IMR-90 (cell line): ENCODE measurements around the gene ZBTB11. TPM values are rescaled to one million over a fixed set of nuclear protein-coding genes. Genes with fewer than 3 reads are reported as not detected.

ENCODE experiments used
- ATAC-seq: fragments of 200-7000 bp; cut with Tn5 transposase; 2 replicates; pipeline ENCODE4 v1.9.1; 2020; ENCODE audit warnings: low read depth, mild to moderate bottlenecking, moderate library complexity
- BruUV-seq: library from RNA; stranded (reverse); fragments of 400-500 nt; replicated peaks from 2 replicates; lab custom pipeline; 2021; lab: Mats Ljungman, UMichigan
- CTCF ChIA-PET: fragments of 300-600 bp; formaldehyde crosslinking; extraction: SDS; loops from one replicate; lab custom pipeline; 2021; ENCODE audit warnings: antibody characterized with exemption; lab: Yijun Ruan, JAX
- POLR2A ChIA-PET: fragments of 300-600 bp; sonication (Branson Sonifier 250); formaldehyde crosslinking; loops from one replicate; lab custom pipeline; 2022; ENCODE audit warnings: antibody characterized with exemption; ENCODE audit not compliant: unreplicated experiment; lab: Charles Lee
- DNase-seq: peaks from one replicate; pipeline ENCODE4 v3.0.0; 2013
- H2AFZ ChIP-seq: replicated peaks from 2 replicates; pipeline ENCODE3; 2013; ENCODE audit warnings: low read length, mild to moderate bottlenecking; ENCODE audit not compliant: poor library complexity
- H2AK5ac ChIP-seq: 2 replicates; pipeline ENCODE4 v1.6.1; 2013; ENCODE audit warnings: low read depth, low read length, inconsistent platforms
- H2AK9ac ChIP-seq: replicated peaks from 2 replicates; pipeline ENCODE3; 2013; ENCODE audit warnings: mild to moderate bottlenecking, low read depth, low read length, moderate library complexity; ENCODE audit not compliant: poor library complexity
- H2BK120ac ChIP-seq: 2 replicates; pipeline ENCODE4 v1.6.1; 2013; ENCODE audit warnings: low read depth, low read length, inconsistent platforms
- H2BK15ac ChIP-seq: 3 replicates; pipeline ENCODE4 v1.6.1; 2013; ENCODE audit warnings: low read depth, low read length, inconsistent platforms
- H2BK20ac ChIP-seq: 2 replicates; pipeline ENCODE4 v1.6.1; 2013; ENCODE audit warnings: low read depth, mild to moderate bottlenecking, inconsistent platforms, low read length, moderate library complexity
- H2BK5ac ChIP-seq: 2 replicates; pipeline ENCODE4 v1.6.1; 2013; ENCODE audit warnings: mild to moderate bottlenecking, low read depth, low read length, inconsistent platforms; ENCODE audit not compliant: poor library complexity, severe bottlenecking
- H3K14ac ChIP-seq: replicated peaks from 2 replicates; pipeline ENCODE4 v1.6.1; 2013; ENCODE audit warnings: low read depth, low read length, inconsistent platforms
- H3K18ac ChIP-seq: 2 replicates; pipeline ENCODE4 v1.6.1; 2013; ENCODE audit warnings: low read depth, low read length, control low read depth
- H3K23ac ChIP-seq: 2 replicates; pipeline ENCODE4 v1.6.1; 2013; ENCODE audit warnings: low read depth, low read length, inconsistent platforms
- H3K27ac ChIP-seq: 2 replicates; pipeline ENCODE4 v1.5.1; 2013; ENCODE audit warnings: mild to moderate bottlenecking, control low read depth, low read length; ENCODE audit not compliant: insufficient read depth
- H3K27me3 ChIP-seq: 2 replicates; pipeline ENCODE4 v1.6.1; 2013; ENCODE audit warnings: low read length; ENCODE audit not compliant: control insufficient read depth, insufficient read depth
- H3K36me3 ChIP-seq: 2 replicates; pipeline ENCODE4 v1.6.1; 2013; ENCODE audit warnings: low read length, mixed read lengths; ENCODE audit not compliant: control insufficient read depth, insufficient read depth
- H3K4ac ChIP-seq: 2 replicates; pipeline ENCODE4 v1.6.1; 2013; ENCODE audit warnings: low read depth, low read length, inconsistent platforms
- H3K4me1 ChIP-seq: 2 replicates; pipeline ENCODE4 v1.6.1; 2013; ENCODE audit warnings: low read length, mixed read lengths; ENCODE audit not compliant: control insufficient read depth, insufficient read depth
- H3K4me2 ChIP-seq: 2 replicates; pipeline ENCODE4 v1.6.1; 2013; ENCODE audit warnings: low read depth, mild to moderate bottlenecking, control low read depth, low read length, moderate library complexity
- H3K4me3 ChIP-seq: 2 replicates; pipeline ENCODE4 v1.5.1; 2013; ENCODE audit warnings: low read depth, mild to moderate bottlenecking, control low read depth, low read length, moderate library complexity; ENCODE audit not compliant: insufficient read depth
- H3K56ac ChIP-seq: 2 replicates; pipeline ENCODE4 v1.6.1; 2013; ENCODE audit warnings: low read length, inconsistent platforms; ENCODE audit not compliant: insufficient read depth; ENCODE audit errors: extremely low read depth
- H3K79me1 ChIP-seq, 2 experiments: 2 replicates each; pipeline ENCODE4 v1.6.1; 2013; ENCODE audit warnings: low read length in 2 of 2, inconsistent platforms in 1 of 2, low read depth in 1 of 2
- H3K9ac ChIP-seq: 2 replicates; pipeline ENCODE4 v1.6.1; 2013; ENCODE audit warnings: low read depth, low read length, control low read depth
- H3K9me1 ChIP-seq: 2 replicates; pipeline ENCODE4 v1.6.1; 2013; ENCODE audit warnings: low read length, inconsistent platforms; ENCODE audit not compliant: insufficient read depth
- H3K9me3 ChIP-seq: 2 replicates; pipeline ENCODE4 v1.6.1; 2013; ENCODE audit warnings: low read length; ENCODE audit not compliant: control insufficient read depth, insufficient read depth
- H4K20me1 ChIP-seq: 2 replicates; pipeline ENCODE4 v1.6.1; 2013; ENCODE audit warnings: low read length, inconsistent platforms; ENCODE audit not compliant: insufficient read depth
- H4K5ac ChIP-seq: 2 replicates; pipeline ENCODE4 v1.6.1; 2013; ENCODE audit warnings: mild to moderate bottlenecking, low read depth, low read length, control low read depth
- H4K8ac ChIP-seq, 2 experiments: 2 replicates each; pipeline ENCODE4 v1.6.1; 2013; ENCODE audit warnings: low read depth in 2 of 2, low read length in 2 of 2, control low read depth in 1 of 2, inconsistent platforms in 1 of 2
- H4K91ac ChIP-seq: 2 replicates; pipeline ENCODE4 v1.6.1; 2013; ENCODE audit warnings: low read depth, low read length, inconsistent platforms; ENCODE audit not compliant: insufficient read depth
- BHLHE40 ChIP-seq: fragments of 150-350 bp; IDR thresholded peaks from 2 replicates; pipeline ENCODE4 v1.6.1; 2016; ENCODE audit warnings: mild to moderate bottlenecking, low read depth, low read length
- CEBPB ChIP-seq: IDR thresholded peaks from 2 replicates; pipeline ENCODE4 v1.6.1; 2012; ENCODE audit warnings: low read depth, low read length, improper control_type of control experiment
- CHD1 ChIP-seq: IDR thresholded peaks from 2 replicates; pipeline ENCODE4 v1.6.1; 2012; ENCODE audit warnings: low read depth, low read length, improper control_type of control experiment
- FOS ChIP-seq: fragments of 150-350 bp; IDR thresholded peaks from 2 replicates; pipeline ENCODE4 v1.6.1; 2016; ENCODE audit warnings: low read depth, low read length
- MAFK ChIP-seq: IDR thresholded peaks from 2 replicates; pipeline ENCODE4 v1.6.1; 2012; ENCODE audit warnings: low read depth, low read length, improper control_type of control experiment
- MAZ ChIP-seq: IDR thresholded peaks from 2 replicates; pipeline ENCODE4 v1.6.1; 2012; ENCODE audit warnings: low read depth, mild to moderate bottlenecking, low read length, improper control_type of control experiment, moderate library complexity, borderline replicate concordance
- MXI1 ChIP-seq: IDR thresholded peaks from 2 replicates; pipeline ENCODE4 v1.6.1; 2012; ENCODE audit warnings: low read depth, mild to moderate bottlenecking, low read length, moderate library complexity, borderline replicate concordance
- NFE2L2 ChIP-seq: fragments of 150-350 bp; IDR thresholded peaks from 2 replicates; pipeline ENCODE4 v1.6.1; 2016; ENCODE audit warnings: low read depth, mild to moderate bottlenecking, low read length
- POLR2A ChIP-seq: IDR thresholded peaks from 2 replicates; pipeline ENCODE4 v1.6.1; 2012; ENCODE audit warnings: mild to moderate bottlenecking, low read depth, low read length
- RAD21 ChIP-seq: IDR thresholded peaks from 2 replicates; pipeline ENCODE4 v1.6.1; 2012; ENCODE audit warnings: low read length, improper control_type of control experiment
- RCOR1 ChIP-seq: IDR thresholded peaks from 2 replicates; pipeline ENCODE4 v1.6.1; 2012; ENCODE audit warnings: mild to moderate bottlenecking, low read length, improper control_type of control experiment; ENCODE audit not compliant: insufficient replicate concordance
- RFX5 ChIP-seq: IDR thresholded peaks from 2 replicates; pipeline ENCODE4 v1.8.0; 2012; ENCODE audit warnings: low read depth, mild to moderate bottlenecking, low read length, moderate library complexity
- SMC3 ChIP-seq: fragments of 150-350 bp; IDR thresholded peaks from 2 replicates; pipeline ENCODE4 v1.6.1; 2016; ENCODE audit warnings: low read depth, mild to moderate bottlenecking, antibody characterized with exemption, low read length, moderate library complexity
- WGBS, 2 experiments: methylation state at CpG; one replicate each; pipeline versions ENCODE4 v1.1.5 to v1.1.7; 2013; ENCODE audit warnings: missing lambda C conversion rate in 2 of 2; ENCODE audit not compliant: insufficient read length in 1 of 2; ENCODE audit errors: extremely low coverage in 2 of 2; 5-methylcytosine and 5-hydroxymethylcytosine counted together
- dilution Hi-C: fragments of 300-500 bp; cut with HindIII; formaldehyde crosslinking; loops from one replicate; pipeline ENCODE4 v1.14.3; 2018; ENCODE audit warnings: low sequenced_read_pairs; ENCODE audit not compliant: unreplicated experiment
- in situ Hi-C: fragments of 300-500 bp; cut with MboI; formaldehyde crosslinking; loops from 3 replicates; pipeline ENCODE4 v1.14.3; 2019; ENCODE audit warnings: low sequenced_read_pairs, inconsistent platforms, mixed read lengths
- intact Hi-C: fragments of 100-400 bp; cut with micrococcal nuclease; formaldehyde crosslinking; loops from 2 replicates; pipeline ENCODE4 v1.10.0; 2022
- polyA plus RNA-seq, 3 experiments: library from polyadenylated mRNA; depleted of rRNA; stranded (reverse); fragments of >200 nt; gene quantifications; 2 replicates each; pipeline ENCODE4 v1.2.3, GENCODE V29; 2012; ENCODE audit warnings: low replicate concordance in 1 of 3
- total RNA-seq: library from RNA; depleted of rRNA; stranded (reverse); fragments of >200 nt; gene quantifications from 2 replicates; pipeline ENCODE4 v1.2.3, GENCODE V29; 2012
- TF ChIP-seq, protein P1 (sequence below): conservative IDR thresholded peaks from 2 replicates; pipeline ENCODE4 v1.5.1; 2012; ENCODE audit warnings: mild to moderate bottlenecking, low read depth, low read length, improper control_type of control experiment
- TF ChIP-seq, protein P2 (sequence below): fragments of 150-350 bp; IDR thresholded peaks from 2 replicates; pipeline ENCODE4 v1.6.1; 2017; ENCODE audit warnings: mild to moderate bottlenecking, antibody characterized with exemption, low read length, low read depth
- TF ChIP-seq, protein P3 (sequence below): fragments of 150-350 bp; IDR thresholded peaks from 2 replicates; pipeline ENCODE4 v1.6.1; 2016; ENCODE audit warnings: low read depth, mild to moderate bottlenecking, low read length, moderate library complexity, borderline replicate concordance

ZBTB11 gene
- total and polyA plus RNA-seq, 2 of the 4 experiments (the other 2 are of a cell fraction), result 6.0 to 17.2 TPM

DNA sequence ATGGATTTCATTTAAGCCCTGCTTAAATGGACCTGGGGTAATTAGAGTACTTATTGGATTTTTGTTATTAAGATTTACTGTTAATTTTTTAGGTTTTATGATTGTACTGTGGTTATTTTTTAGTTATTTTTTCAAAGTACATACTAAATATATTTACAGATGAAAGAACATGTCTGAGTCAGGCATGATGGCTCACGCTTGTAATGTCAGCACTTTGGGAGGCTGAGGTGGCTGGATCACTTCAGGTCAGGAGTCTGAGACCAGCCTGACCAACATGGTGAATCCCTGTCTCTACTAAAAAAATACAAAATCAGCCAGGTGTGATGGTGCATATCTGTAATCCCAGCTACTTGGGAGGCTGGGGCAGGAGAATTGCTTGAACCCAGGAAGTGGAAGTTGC lies 25.8 kb upstream of the ZBTB11 start:
- H3K4me3 ChIP-seq, result no peak overlapping the region
- TF ChIP-seq CHD1, result no peak
- TF ChIP-seq, protein P1, sequence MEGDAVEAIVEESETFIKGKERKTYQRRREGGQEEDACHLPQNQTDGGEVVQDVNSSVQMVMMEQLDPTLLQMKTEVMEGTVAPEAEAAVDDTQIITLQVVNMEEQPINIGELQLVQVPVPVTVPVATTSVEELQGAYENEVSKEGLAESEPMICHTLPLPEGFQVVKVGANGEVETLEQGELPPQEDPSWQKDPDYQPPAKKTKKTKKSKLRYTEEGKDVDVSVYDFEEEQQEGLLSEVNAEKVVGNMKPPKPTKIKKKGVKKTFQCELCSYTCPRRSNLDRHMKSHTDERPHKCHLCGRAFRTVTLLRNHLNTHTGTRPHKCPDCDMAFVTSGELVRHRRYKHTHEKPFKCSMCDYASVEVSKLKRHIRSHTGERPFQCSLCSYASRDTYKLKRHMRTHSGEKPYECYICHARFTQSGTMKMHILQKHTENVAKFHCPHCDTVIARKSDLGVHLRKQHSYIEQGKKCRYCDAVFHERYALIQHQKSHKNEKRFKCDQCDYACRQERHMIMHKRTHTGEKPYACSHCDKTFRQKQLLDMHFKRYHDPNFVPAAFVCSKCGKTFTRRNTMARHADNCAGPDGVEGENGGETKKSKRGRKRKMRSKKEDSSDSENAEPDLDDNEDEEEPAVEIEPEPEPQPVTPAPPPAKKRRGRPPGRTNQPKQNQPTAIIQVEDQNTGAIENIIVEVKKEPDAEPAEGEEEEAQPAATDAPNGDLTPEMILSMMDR, result no peak
- TF ChIP-seq CEBPB, result no peak
- TF ChIP-seq, protein P2, sequence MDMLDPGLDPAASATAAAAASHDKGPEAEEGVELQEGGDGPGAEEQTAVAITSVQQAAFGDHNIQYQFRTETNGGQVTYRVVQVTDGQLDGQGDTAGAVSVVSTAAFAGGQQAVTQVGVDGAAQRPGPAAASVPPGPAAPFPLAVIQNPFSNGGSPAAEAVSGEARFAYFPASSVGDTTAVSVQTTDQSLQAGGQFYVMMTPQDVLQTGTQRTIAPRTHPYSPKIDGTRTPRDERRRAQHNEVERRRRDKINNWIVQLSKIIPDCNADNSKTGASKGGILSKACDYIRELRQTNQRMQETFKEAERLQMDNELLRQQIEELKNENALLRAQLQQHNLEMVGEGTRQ, result no peak
- TF ChIP-seq NFE2L2, result no peak
- no peak for TF ChIP-seq RCOR1
- TF ChIP-seq RAD21, result no peak
- TF ChIP-seq BHLHE40, result no peak
- TF ChIP-seq FOS, result no peak
- TF ChIP-seq SMC3, result no peak
- no peak for TF ChIP-seq MAZ
- TF ChIP-seq, protein P3, sequence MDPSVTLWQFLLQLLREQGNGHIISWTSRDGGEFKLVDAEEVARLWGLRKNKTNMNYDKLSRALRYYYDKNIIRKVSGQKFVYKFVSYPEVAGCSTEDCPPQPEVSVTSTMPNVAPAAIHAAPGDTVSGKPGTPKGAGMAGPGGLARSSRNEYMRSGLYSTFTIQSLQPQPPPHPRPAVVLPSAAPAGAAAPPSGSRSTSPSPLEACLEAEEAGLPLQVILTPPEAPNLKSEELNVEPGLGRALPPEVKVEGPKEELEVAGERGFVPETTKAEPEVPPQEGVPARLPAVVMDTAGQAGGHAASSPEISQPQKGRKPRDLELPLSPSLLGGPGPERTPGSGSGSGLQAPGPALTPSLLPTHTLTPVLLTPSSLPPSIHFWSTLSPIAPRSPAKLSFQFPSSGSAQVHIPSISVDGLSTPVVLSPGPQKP, result no peak
- no peak for TF ChIP-seq MXI1
- no peak for TF ChIP-seq RFX5
- no peak for TF ChIP-seq POLR2A
- no peak for TF ChIP-seq MAFK
- H2BK20ac ChIP-seq, result no peak overlapping the region
- DNase-seq (no peak), ATAC-seq (no peak)
- no peak overlapping the region for H2AK9ac ChIP-seq
- no peaks in the 10 kb centered on the region for H4K20me1 ChIP-seq
- no peak overlapping the region for H3K27ac ChIP-seq
- no peak overlapping the region for H3K56ac ChIP-seq
- H3K4me1 ChIP-seq, result no peaks in the 10 kb centered on the region
- H2AK5ac ChIP-seq, result no peak overlapping the region
- H3K9ac ChIP-seq, result no peak overlapping the region
- no peaks in the 10 kb centered on the region for H3K9me3 ChIP-seq
- BruUV-seq, result no TSS peak
- no peak overlapping the region for H4K8ac ChIP-seq
- no peak overlapping the region for H4K91ac ChIP-seq
- H3K27me3 ChIP-seq, result peaks cover 2% of the 10 kb centered on the region; the same call in 1 of the 2 replicates
- POLR2A ChIA-PET, result no interaction called here
- no peak overlapping the region for H2BK15ac ChIP-seq
- no peak overlapping the region for H2BK5ac ChIP-seq
- no peaks in the 10 kb centered on the region for H3K36me3 ChIP-seq
- no peaks in the 10 kb centered on the region for H3K79me1 ChIP-seq
- dilution Hi-C loops, result no loop called here
- H2BK120ac ChIP-seq, result no peak overlapping the region
- H3K9me1 ChIP-seq, result peaks cover 3% of the 10 kb centered on the region; the same call in 1 of the 2 replicates
- H3K23ac ChIP-seq, result no peak overlapping the region
- no CpG with 5 or more reads among the region's 1 CpG for WGBS, 2 experiments
- H3K18ac ChIP-seq, result no peak overlapping the region
- no peak overlapping the region for H2AFZ ChIP-seq
- CTCF ChIA-PET, result no interaction called here
- H3K4me2 ChIP-seq, result no peak overlapping the region
- no peak overlapping the region for H3K14ac ChIP-seq
- intact Hi-C loops, result loop anchor here (10.0 kb wide), 1 partner anchor 522 kb away; no protein-coding TSS in a partner anchor
- H3K4ac ChIP-seq, result no peak overlapping the region
- in situ Hi-C loops, result no loop called here
- no peak overlapping the region for H4K5ac ChIP-seq
